Heart right ventricle (tissue), 16 donors: ENCODE results near the gene APOL6. TPM values are rescaled to one million over a fixed set of nuclear protein-coding genes. Genes with fewer than 3 reads are reported as not detected.

Source experiments
- ATAC-seq, 8 donors: fragments of 200-7000 bp; cut with Tn5 transposase; one replicate each; pipeline ENCODE4 v1.9.1; 2020; ENCODE audit warnings: mild to moderate bottlenecking in 8 of 8, moderate library complexity in 8 of 8, moderate number of reproducible peaks in 1 of 8
- DNase-seq, 2 donors: peaks; one replicate each; pipeline ENCODE4 v3.0.0-alpha.2; 2020
- H3K27ac ChIP-seq, 10 donors: fragments of 200-600 bp; sonication (generic) in 2 of 10; one replicate each; pipeline versions ENCODE4 v1.5.0 to v1.8.0; 2020 to 2022; ENCODE audit warnings: mild to moderate bottlenecking in 3 of 10
- H3K27me3 ChIP-seq, 7 donors: fragments of 200-600 bp; one replicate each; pipeline ENCODE4 v1.8.0; 2021 to 2022; ENCODE audit warnings: mild to moderate bottlenecking in 2 of 7
- H3K36me3 ChIP-seq, 9 donors: fragments of 200-600 bp; sonication (generic) in 1 of 9; one replicate each; pipeline versions ENCODE4 v1.5.0 to v1.8.0; 2020 to 2022; ENCODE audit warnings: mild to moderate bottlenecking in 2 of 9
- H3K4me1 ChIP-seq, 9 donors: fragments of 200-600 bp; sonication (generic) in 1 of 9; one replicate each; pipeline versions ENCODE4 v1.5.0 to v1.8.0; 2020 to 2022; ENCODE audit warnings: mild to moderate bottlenecking in 4 of 9
- H3K4me3 ChIP-seq, 10 donors: fragments of 200-600 bp; sonication (generic) in 2 of 10; one replicate each; pipeline versions ENCODE4 v1.5.0 to v1.8.0; 2020 to 2022; ENCODE audit warnings: mild to moderate bottlenecking in 7 of 10, moderate library complexity in 2 of 10
- H3K9me3 ChIP-seq, 11 donors: fragments of 200-600 bp in 10 of 11; sonication (generic) in 2 of 11; one replicate each; pipeline versions ENCODE4 v1.5.0 to v1.8.0; 2013 to 2022; ENCODE audit warnings: mild to moderate bottlenecking in 2 of 11, control low read depth in 1 of 11, moderate library complexity in 1 of 11
- CTCF ChIP-seq, 9 donors: fragments of 200-600 bp; sonication (generic) in 2 of 9; IDR thresholded peaks; one replicate each; pipeline versions ENCODE4 v1.5.0 to v1.8.0; 2021 to 2022; ENCODE audit warnings: antibody characterized with exemption in 9 of 9, mild to moderate bottlenecking in 5 of 9, moderate library complexity in 1 of 9
- WGBS, 2 donors: extraction: QIAGEN DNeasy Blood & Tissue Kit; methylation state at CpG; one replicate each; pipeline ENCODE4 v1.1.7; 2013; ENCODE audit warnings: inconsistent platforms in 1 of 2; 5-methylcytosine and 5-hydroxymethylcytosine counted together
- intact Hi-C, 10 donors: fragments of 100-400 bp; cut with DNase I; formaldehyde crosslinking; loops; one replicate each; pipeline versions ENCODE4 v1.11.1 to v1.14.2; 2022
- polyA plus RNA-seq, 2 donors: library from polyadenylated mRNA; stranded (reverse); fragments of 200-250 nt; gene quantifications; one replicate each; pipeline ENCODE4 v1.2.3, GENCODE V29; 2013
- total RNA-seq, 10 donors: library from RNA; stranded (reverse); fragmentation: NEBNext Ultra II Directional in 3 of 10; extraction: Animal tissue kit (Norgen Biotek cat#: 25700) in 3 of 10; gene quantifications; one replicate each; pipeline versions ENCODE4 v1.2.1 to v1.2.4, GENCODE V29; 2021 to 2023
- donor health status: Arrhythmogenic right ventricular cardiomyopathy.
- donor health status: ischemic (EF 13 %, LVEDD 7.1; RV severe dilation, severe dysfunction).
- donor health status: healthy with polysubstance abuse.
- donor health status: DM: no; HTN: yes; CAD: no.
- donor health status: DM: no; HTN: no; CAD: no.
- donor health status: ischemic (EF 25% LVEDD 6.9; RV normal size, moderate dysfunction).
- donor health status: ischemic (EF 25% LVEDD 5.7; RV mildly dilated, moderate dysfunction).
- donor health status: healthy.
- donor health status: DM: yes; HTN: yes; CAD: no.
- donor health status: Ischemic cardiomyopathy.
- donor health status: ischemic (EF 35%, LVEDD 5.7; RV mildly dilated, moderate dysfunction).
- donor health status: nonischemic (EF 11% LVEDD 7.7; RV severe dilation, severe dysfunction).
- donor health status: DM: yes; HTN: yes; CAD: no.
- donor health status: PGD.
- donor health status: ischemic (EF 29% LVEDD 5.4; RV normal size, mild dysfunction).
- donor health status: nonischemic (EF 23%, LVEDD 6.1; RV moderate dilation, normal function).

The APOL6 gene
- total and polyA plus RNA-seq, 12 donors, result 1.7 to 51.9 (median 7.6) TPM

- Histone ChIP-seq H3K27me3 (no peaks in the 10 kb centered on the region), H3K4me3 (peak overlapping the region in 1 of 10 donors; percentile 2), H3K27ac (no peak overlapping the region), H3K9me3 (peaks cover 0 to 11% (median 0%) of the 10 kb centered on the region in 11 donors), H3K4me1 (peaks cover 0 to 7% (median 0%) of the 10 kb centered on the region in 9 donors), H3K36me3 (no peaks in the 10 kb centered on the region)
- DNase-seq (no peak), ATAC-seq (peak in 6 of 8 donors; percentile 35 to 85 (median 51))
- intact Hi-C loops, result no loop called here
- WGBS, 2 donors, result 46% methylated on average over 7 of the region's 7 CpGs
- no peak for TF ChIP-seq CTCF (IDR thresholded peaks at IDR 0.05)
These were observed 60.2 kb downstream of the APOL6 start for GRCh38 chr22:35708453-35708852.

GRCh38 chr22:35708917-35709316, 60.7 kb downstream of the APOL6 start:
- Histone ChIP-seq H3K27ac (no peak overlapping the region), H3K4me1 (peaks cover 0 to 7% (median 0%) of the 10 kb centered on the region in 9 donors), H3K27me3 (no peaks in the 10 kb centered on the region), H3K9me3 (peaks cover 0 to 11% (median 0%) of the 10 kb centered on the region in 11 donors), H3K4me3 (peak overlapping the region in 1 of 10 donors; percentile 2), H3K36me3 (no peaks in the 10 kb centered on the region)
- WGBS, 2 donors, result 62 to 71% methylated on average over 7 of the region's 7 CpGs
- TF ChIP-seq CTCF (IDR thresholded peaks at IDR 0.05), result no peak
- no peak for DNase-seq
- ATAC-seq, result peak in 2 of 8 donors; percentile 27 to 28
- intact Hi-C loops, result no loop called here

- DNase-seq, result no peak
- no peak overlapping the region for H3K27ac ChIP-seq
- TF ChIP-seq CTCF (IDR thresholded peaks at IDR 0.05), result no peak
- peaks cover 0 to 7% (median 0%) of the 10 kb centered on the region in 9 donors for H3K4me1 ChIP-seq
- H3K4me3 ChIP-seq, result no peak overlapping the region
- no peaks in the 10 kb centered on the region for H3K27me3 ChIP-seq
- H3K36me3 ChIP-seq, result no peaks in the 10 kb centered on the region
- 77 to 84% methylated on average over 4 of the region's 4 CpGs for WGBS, 2 donors
- intact Hi-C loops, result no loop called here
- ATAC-seq, result no peak
- peaks cover 0 to 11% (median 0%) of the 10 kb centered on the region in 11 donors for H3K9me3 ChIP-seq
These were observed 63.1 kb downstream of the APOL6 start for GRCh38 chr22:35711336-35711735.

GRCh38 chr22:35712672-35713071, 64.4 kb downstream of the APOL6 start:
- WGBS, 2 donors, result 95 to 98% methylated on average over 2 of the region's 2 CpGs
- H3K27ac ChIP-seq, result no peak overlapping the region
- intact Hi-C loops, result no loop called here
- no peaks in the 10 kb centered on the region for H3K27me3 ChIP-seq
- H3K4me3 ChIP-seq, result no peak overlapping the region
- peaks cover 0 to 7% (median 0%) of the 10 kb centered on the region in 9 donors for H3K4me1 ChIP-seq
- ATAC-seq (no peak), DNase-seq (no peak)
- peaks cover 0 to 11% (median 0%) of the 10 kb centered on the region in 11 donors for H3K9me3 ChIP-seq
- no peaks in the 10 kb centered on the region for H3K36me3 ChIP-seq
- TF ChIP-seq CTCF (IDR thresholded peaks at IDR 0.05), result no peak
